Measurements from ENCODE around the gene PSMB5. TPM values are rescaled to one million over a fixed set of nuclear protein-coding genes. Genes with fewer than 3 reads are reported as not detected.

PSMB5 gene
- polyA plus RNA-seq, 1 experiment: 282 TPM

- no peaks in the 10 kb centered on the region for H3K27me3 ChIP-seq (ENCODE audit: control insufficient read depth, insufficient read depth, low read length)
- H3K27ac ChIP-seq (ENCODE audit: low read depth, low read length): peak overlapping the region; percentile 66
- no peaks in the 10 kb centered on the region for H3K9me3 ChIP-seq (ENCODE audit: control insufficient read depth, insufficient read depth, low read length)
- CTCF ChIA-PET: interaction anchor here (0.5 to 12.0 kb wide), 12 partner anchors 8 to 505 kb away, joined by 3 to 262 read pairs (median 6); no protein-coding TSS in a partner anchor
- H3K4me3 ChIP-seq (ENCODE audit: low read depth, low read length): no peak overlapping the region
- POLR2A ChIA-PET: interaction anchor here (0.6 to 1.6 kb wide), 14 partner anchors 10 to 510 kb away, joined by 3 to 17 read pairs (median 4); partner anchors contain the start of genes ACIN1, AJUBA and C14orf119
- TF ChIP-seq, protein P1, sequence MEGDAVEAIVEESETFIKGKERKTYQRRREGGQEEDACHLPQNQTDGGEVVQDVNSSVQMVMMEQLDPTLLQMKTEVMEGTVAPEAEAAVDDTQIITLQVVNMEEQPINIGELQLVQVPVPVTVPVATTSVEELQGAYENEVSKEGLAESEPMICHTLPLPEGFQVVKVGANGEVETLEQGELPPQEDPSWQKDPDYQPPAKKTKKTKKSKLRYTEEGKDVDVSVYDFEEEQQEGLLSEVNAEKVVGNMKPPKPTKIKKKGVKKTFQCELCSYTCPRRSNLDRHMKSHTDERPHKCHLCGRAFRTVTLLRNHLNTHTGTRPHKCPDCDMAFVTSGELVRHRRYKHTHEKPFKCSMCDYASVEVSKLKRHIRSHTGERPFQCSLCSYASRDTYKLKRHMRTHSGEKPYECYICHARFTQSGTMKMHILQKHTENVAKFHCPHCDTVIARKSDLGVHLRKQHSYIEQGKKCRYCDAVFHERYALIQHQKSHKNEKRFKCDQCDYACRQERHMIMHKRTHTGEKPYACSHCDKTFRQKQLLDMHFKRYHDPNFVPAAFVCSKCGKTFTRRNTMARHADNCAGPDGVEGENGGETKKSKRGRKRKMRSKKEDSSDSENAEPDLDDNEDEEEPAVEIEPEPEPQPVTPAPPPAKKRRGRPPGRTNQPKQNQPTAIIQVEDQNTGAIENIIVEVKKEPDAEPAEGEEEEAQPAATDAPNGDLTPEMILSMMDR (IDR thresholded peaks at IDR 0.05; ENCODE audit: low read depth, low read length): no peak
- peak; percentile 86 for DNase-seq (ENCODE audit: low read depth, low spot score)
Observed at GRCh38 chr14:23062002-23062401, 27.3 kb upstream of the PSMB5 start.

- TF ChIP-seq, protein P1 (IDR thresholded peaks at IDR 0.05; ENCODE audit: low read depth, low read length): no peak
- Histone ChIP-seq H3K4me3 (ENCODE audit: low read depth, low read length) (no peak overlapping the region), H3K27me3 (ENCODE audit: control insufficient read depth, insufficient read depth, low read length) (no peaks in the 10 kb centered on the region), H3K9me3 (ENCODE audit: control insufficient read depth, insufficient read depth, low read length) (no peaks in the 10 kb centered on the region), H3K27ac (ENCODE audit: low read depth, low read length) (peak overlapping the region; percentile 31)
- DNase-seq (ENCODE audit: low read depth, low spot score): no peak
- CTCF ChIA-PET: interaction anchor here (0.6 to 12.0 kb wide), 9 partner anchors 8 to 504 kb away, joined by 6 to 262 read pairs (median 18); partner anchors contain the start of gene PRMT5
- POLR2A ChIA-PET: no interaction called here
Observed at GRCh38 chr14:23060536-23061260, 26.0 kb upstream of the PSMB5 start.

DNA sequence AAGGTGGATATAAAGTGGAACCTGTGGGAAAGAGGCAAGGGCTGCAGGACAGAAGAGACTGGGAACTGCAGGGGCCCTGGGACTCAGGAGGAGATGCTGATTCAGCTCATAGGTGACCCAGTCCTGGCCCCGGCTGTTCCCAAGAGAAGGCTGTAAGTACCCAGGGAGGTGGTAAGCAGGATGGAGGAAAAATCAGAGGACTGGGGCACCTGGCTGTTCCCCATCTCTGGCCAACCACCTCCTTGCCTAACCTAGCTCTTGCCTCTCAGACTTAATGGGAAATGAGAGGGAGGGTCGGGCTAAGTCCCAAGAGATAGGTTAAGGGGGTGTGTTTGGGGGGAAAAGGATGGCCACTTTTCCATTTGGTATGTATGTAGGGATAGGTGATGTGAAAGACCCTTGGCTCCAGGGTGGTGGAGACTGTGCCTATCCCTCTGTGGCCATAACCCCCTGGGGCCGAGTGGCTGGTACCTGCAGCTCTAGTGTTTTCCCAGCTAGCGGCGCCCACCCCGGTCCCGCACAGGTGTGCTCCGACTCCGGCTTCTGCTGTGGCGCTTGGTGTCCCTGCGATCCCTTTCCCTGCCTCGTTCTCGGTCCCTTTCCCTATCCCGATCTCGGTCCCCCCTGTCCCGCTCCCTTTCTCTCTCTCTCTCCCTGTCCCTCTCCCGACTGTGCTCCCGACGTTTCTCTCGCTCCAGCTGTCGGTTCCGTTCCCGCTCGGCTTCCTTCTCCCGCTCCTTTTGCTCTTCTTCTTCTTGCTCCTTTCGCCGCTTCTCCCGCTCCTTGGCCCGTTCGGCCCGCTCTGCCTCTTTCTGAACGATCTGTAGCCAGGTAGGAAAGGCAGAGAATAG lies 24.2 kb upstream of the PSMB5 start:
- DNase-seq (ENCODE audit: low read depth, low spot score): no peak
- H3K27ac ChIP-seq (ENCODE audit: low read depth, low read length): peak overlapping the region; percentile 11
- H3K27me3 ChIP-seq (ENCODE audit: control insufficient read depth, insufficient read depth, low read length): no peaks in the 10 kb centered on the region
- TF ChIP-seq, protein P1 (IDR thresholded peaks at IDR 0.05; ENCODE audit: low read depth, low read length): no peak
- no peaks in the 10 kb centered on the region for H3K9me3 ChIP-seq (ENCODE audit: control insufficient read depth, insufficient read depth, low read length)
- ChIA-PET POLR2A (interaction anchor here (0.6 to 2.1 kb wide), 10 partner anchors 10 to 130 kb away, joined by 3 to 17 read pairs (median 7); partner anchors contain the start of genes ACIN1, C14orf119, PRMT5 and PSMB11), CTCF (interaction anchor here (0.5 to 12.0 kb wide), 29 partner anchors 10 to 503 kb away, joined by 3 to 262 read pairs (median 5); partner anchors contain the start of genes ACIN1, AJUBA, DAD1 and PRMT5)
- H3K4me3 ChIP-seq (ENCODE audit: low read depth, low read length): no peak overlapping the region

DNA sequence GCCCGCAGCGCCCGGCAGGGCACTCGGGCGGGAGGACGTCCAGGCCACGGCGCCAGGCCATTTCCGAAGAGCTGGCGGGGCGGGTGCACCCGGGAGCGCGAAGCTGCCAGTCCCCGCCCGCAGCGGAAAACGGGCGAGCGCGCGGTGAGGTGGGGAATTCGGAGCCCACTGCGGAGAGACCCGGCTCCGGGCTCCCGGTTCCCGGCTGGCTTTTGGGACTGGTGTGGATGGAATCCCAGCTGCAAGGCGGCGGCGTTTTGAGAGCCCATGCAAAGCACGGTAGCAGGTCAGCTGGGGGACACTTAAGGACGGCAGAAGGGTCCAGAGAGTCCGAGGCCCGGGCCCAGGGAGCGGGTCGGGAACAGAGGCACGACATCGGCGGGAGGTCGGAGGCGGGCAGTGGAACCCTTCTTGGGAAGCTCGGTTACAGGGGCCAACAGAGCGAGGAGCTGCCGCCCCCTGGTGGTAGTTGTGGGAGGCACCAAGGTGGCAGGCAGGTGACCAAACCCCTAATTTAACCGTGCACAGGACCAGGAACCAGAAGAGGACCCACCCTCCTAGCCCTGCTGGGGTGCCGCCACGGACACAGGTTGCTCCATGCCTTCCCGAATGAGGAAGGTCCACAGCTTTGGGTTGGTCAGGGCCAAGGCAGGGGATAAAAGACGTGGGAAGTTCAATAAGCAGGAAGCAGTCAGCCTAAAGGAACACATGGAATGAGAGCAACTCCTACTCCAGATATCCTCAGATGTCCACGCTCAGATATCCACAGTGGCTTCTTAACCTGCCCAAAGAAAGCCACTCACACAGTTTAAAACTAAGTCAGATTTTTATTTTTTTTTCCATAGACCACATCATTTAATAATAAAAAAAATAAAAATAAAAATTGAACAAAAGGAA lies 23.3 kb upstream of the PSMB5 start:
- H3K4me3 ChIP-seq (ENCODE audit: low read depth, low read length): peak overlapping the region; percentile 61
- ChIA-PET POLR2A (interaction anchor here (0.6 to 2.1 kb wide), 12 partner anchors 11 to 129 kb away, joined by 3 to 17 read pairs (median 6); partner anchors contain the start of genes ACIN1, C14orf119, PRMT5 and PSMB11), CTCF (interaction anchor here (0.6 to 12.0 kb wide), 29 partner anchors 9 to 502 kb away, joined by 3 to 262 read pairs (median 5); partner anchors contain the start of genes ACIN1, AJUBA, C14orf119 and DAD1)
- peak overlapping the region; percentile 52 for H3K27ac ChIP-seq (ENCODE audit: low read depth, low read length)
- H3K9me3 ChIP-seq (ENCODE audit: control insufficient read depth, insufficient read depth, low read length): no peaks in the 10 kb centered on the region
- peak; percentile 45 for DNase-seq (ENCODE audit: low read depth, low spot score)
- TF ChIP-seq, protein P1 (IDR thresholded peaks at IDR 0.05; ENCODE audit: low read depth, low read length): peak; percentile 96
- no peaks in the 10 kb centered on the region for H3K27me3 ChIP-seq (ENCODE audit: control insufficient read depth, insufficient read depth, low read length)

All from AG04450 (cell line).